Upper lobe of left lung (tissue), 4 donors: ENCODE measurements around the gene RPL38.

Experiments used
- CTCF ChIP-seq, 6 experiments: fragments of 450-650 bp in 4 of 6; fragments of 200-600 bp in 2 of 6; sonication (generic) in 2 of 6; IDR thresholded peaks; one replicate each; pipeline ENCODE4 v1.5.1; 2016 to 2019; ENCODE audit warnings: antibody characterized with exemption in 6 of 6
- EP300 ChIP-seq, 4 donors: sonication (generic); formaldehyde crosslinking; IDR thresholded peaks; one replicate each; pipeline ENCODE4 v1.5.1; 2017; ENCODE audit warnings: antibody characterized with exemption in 4 of 4, control low read depth in 2 of 4
- POLR2A ChIP-seq, 4 donors: fragments of 450-650 bp; IDR thresholded peaks; one replicate each; pipeline ENCODE4 v1.5.1; 2016 to 2017; ENCODE audit warnings: antibody characterized with exemption in 4 of 4, mild to moderate bottlenecking in 2 of 4
- POLR2AphosphoS5 ChIP-seq, 2 donors: sonication (generic); formaldehyde crosslinking; IDR thresholded peaks; one replicate each; pipeline ENCODE4 v1.5.1; 2017; ENCODE audit warnings: antibody characterized with exemption in 2 of 2

- TF ChIP-seq CTCF (IDR thresholded peaks at IDR 0.05) (no peak), EP300 (IDR thresholded peaks at IDR 0.05) (no peak), POLR2A (IDR thresholded peaks at IDR 0.05) (no peak), POLR2AphosphoS5 (IDR thresholded peaks at IDR 0.05) (no peak)
These were observed 33.8 kb downstream of the RPL38 start for GRCh38 chr17:74237321-74237720.
